GM23248 (cell line): ENCODE results near the gene CACFD1. TPM values are rescaled to one million over a fixed set of nuclear protein-coding genes. Genes with fewer than 3 reads are reported as not detected.
A peak's percentile ranks its signal among the peaks of the same experiment; 100 is the strongest.

Source experiments
- DNase-seq: peaks from one replicate; pipeline ENCODE4 v3.0.0-alpha.2; 2015
- H2AFZ ChIP-seq: fragments of 200-600 bp; sonication (generic); 2 replicates; pipeline ENCODE4 v1.6.1; 2016; ENCODE audit warnings: antibody characterized with exemption
- H3F3A ChIP-seq: fragments of 200-600 bp; sonication (generic); 2 replicates; pipeline ENCODE4 v1.6.1; 2016; ENCODE audit warnings: mild to moderate bottlenecking, antibody characterized with exemption, mixed run types; ENCODE audit not compliant: insufficient read depth
- H3K27ac ChIP-seq: fragments of 200-600 bp; sonication (generic); 2 replicates; pipeline ENCODE4 v1.5.1; 2016; ENCODE audit warnings: mild to moderate bottlenecking
- H3K27me3 ChIP-seq: fragments of 200-600 bp; sonication (generic); replicated peaks from 2 replicates; pipeline ENCODE4 v1.6.1; 2016; ENCODE audit warnings: mild to moderate bottlenecking; ENCODE audit not compliant: insufficient read depth
- H3K36me3 ChIP-seq: fragments of 200-600 bp; sonication (generic); 2 replicates; pipeline ENCODE4 v1.6.1; 2016; ENCODE audit warnings: low read depth, mild to moderate bottlenecking
- H3K4me1 ChIP-seq: fragments of 200-600 bp; sonication (generic); 2 replicates; pipeline ENCODE4 v1.6.1; 2016; ENCODE audit warnings: mild to moderate bottlenecking; ENCODE audit not compliant: insufficient read depth
- H3K4me2 ChIP-seq: fragments of 200-600 bp; sonication (generic); one replicate; pipeline ENCODE4 v1.6.1; 2016; ENCODE audit warnings: mild to moderate bottlenecking; ENCODE audit not compliant: unreplicated experiment
- H3K4me3 ChIP-seq: fragments of 200-600 bp; sonication (generic); 2 replicates; pipeline ENCODE4 v1.5.1; 2016; ENCODE audit warnings: mild to moderate bottlenecking
- H3K79me2 ChIP-seq: fragments of 200-600 bp; sonication (generic); 2 replicates; pipeline ENCODE4 v1.6.1; 2016; ENCODE audit warnings: mild to moderate bottlenecking; ENCODE audit not compliant: insufficient read depth
- H3K9ac ChIP-seq: fragments of 200-600 bp; sonication (generic); 2 replicates; pipeline ENCODE4 v1.6.1; 2016; ENCODE audit warnings: mild to moderate bottlenecking
- H3K9me2 ChIP-seq: fragments of 200-600 bp; sonication (generic); 2 replicates; pipeline ENCODE4 v1.6.1; 2016; ENCODE audit warnings: mixed run types, mild to moderate bottlenecking, moderate library complexity; ENCODE audit not compliant: insufficient read depth
- H3K9me3 ChIP-seq: fragments of 200-600 bp; sonication (generic); one replicate; pipeline ENCODE4 v1.6.1; 2017; ENCODE audit warnings: low read depth
- H4K20me1 ChIP-seq: fragments of 200-600 bp; sonication (generic); 2 replicates; pipeline ENCODE4 v1.6.0; 2016; ENCODE audit not compliant: insufficient read depth
- EZH2 ChIP-seq: fragments of 200-600 bp; sonication (generic); IDR thresholded peaks from 2 replicates; pipeline ENCODE4 v1.6.1; 2018; ENCODE audit warnings: antibody characterized with exemption, mild to moderate bottlenecking; ENCODE audit not compliant: insufficient read depth, poor library complexity, severe bottlenecking
- EZH2phosphoT487 ChIP-seq: fragments of 200-600 bp; sonication (generic); IDR thresholded peaks from 2 replicates; pipeline ENCODE4 v1.6.1; 2018; ENCODE audit warnings: antibody characterized with exemption, moderate library complexity, mild to moderate bottlenecking, low read depth; ENCODE audit not compliant: insufficient read depth
- WGBS, 2 experiments: methylation state at CpG; one replicate each; pipeline ENCODE4 v1.1.6; 2015 to 2017; ENCODE audit warnings: low lambda C conversion rate in 2 of 2, low coverage in 1 of 2; ENCODE audit errors: missing lambda C conversion rate in 2 of 2; 5-methylcytosine and 5-hydroxymethylcytosine counted together
- in situ Hi-C: fragments of 300-500 bp; cut with MboI; formaldehyde crosslinking; loops from 2 replicates; pipeline ENCODE4 v1.15.0; 2020
- polyA plus RNA-seq: library from polyadenylated mRNA; unstranded; fragments of >200 nt; fragmentation: Nextera tagmentation; extraction: Ambion mirVana; gene quantifications from 2 replicates; pipeline ENCODE4 v1.2.1, GENCODE V29; 2016
- total RNA-seq: library from RNA; depleted of rRNA; stranded (reverse); fragments of >200 nt; shearing (Covaris generic); gene quantifications from 2 replicates; pipeline ENCODE4 v1.2.3, GENCODE V29; 2014

Gene CACFD1
- total and polyA plus RNA-seq, 2 experiments from 2014 or later = 4.7 to 7.0 TPM

DNA sequence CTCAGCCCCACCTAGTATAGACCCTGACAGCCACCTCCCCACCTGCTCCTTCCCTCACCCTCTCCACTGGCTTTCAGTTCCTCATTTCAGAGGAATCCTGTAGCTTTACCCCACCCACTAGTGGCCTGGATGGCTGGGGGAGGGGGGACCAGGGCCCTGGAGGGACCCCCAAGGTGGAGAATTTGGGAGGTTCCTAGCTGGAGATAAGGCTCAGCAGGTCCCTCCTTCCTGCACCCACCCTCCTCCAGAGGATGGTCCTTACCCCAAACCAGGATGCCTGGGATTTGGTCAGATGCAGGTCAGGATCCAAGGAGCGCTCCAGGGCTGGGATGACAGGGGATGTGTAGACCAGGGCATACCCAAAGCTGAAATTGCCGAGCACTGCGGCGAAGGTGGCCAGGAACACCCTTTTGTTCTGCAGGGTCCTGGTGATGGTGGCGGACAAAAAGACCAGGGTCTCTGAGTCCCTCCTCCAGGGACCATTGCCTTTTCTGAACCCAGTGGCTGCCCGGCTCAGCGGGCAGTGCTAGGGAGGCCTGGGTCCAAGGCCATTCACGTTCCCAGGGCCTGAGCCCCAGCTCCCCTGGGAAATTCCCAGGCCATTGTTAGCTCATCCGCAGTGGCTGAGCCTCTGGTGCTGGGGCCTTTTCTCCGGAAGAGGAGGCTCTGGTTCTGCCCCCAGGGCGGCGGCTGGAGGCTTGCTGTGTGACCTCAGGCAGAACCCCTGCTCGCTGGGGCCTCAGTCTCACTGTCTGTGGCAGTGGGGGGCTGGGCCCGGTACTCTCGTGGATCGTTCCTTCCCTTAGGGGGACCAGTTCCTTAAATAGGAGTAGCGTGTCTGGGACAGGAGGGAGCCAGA lies 18.4 kb downstream of the CACFD1 start:
- Histone ChIP-seq H3K79me2 (no peaks in the 10 kb centered on the region), H3K4me3 (peak overlapping the region; percentile 75), H3K36me3 (no peaks in the 10 kb centered on the region), H2AFZ (peak overlapping the region; percentile 98), H3K9me2 (no peaks in the 10 kb centered on the region), H4K20me1 (no peaks in the 10 kb centered on the region), H3F3A (no peaks in the 10 kb centered on the region), H3K27ac (no peak overlapping the region), H3K27me3 (no peaks in the 10 kb centered on the region), H3K9me3 (no peaks in the 10 kb centered on the region), H3K4me1 (no peaks in the 10 kb centered on the region), H3K9ac (peak overlapping the region; percentile 77), H3K4me2 (peak overlapping the region; percentile 88)
- 39 to 41% methylated on average over 17 of the region's 17 CpGs for WGBS, 2 experiments
- in situ Hi-C loops = loop anchor here (25.0 kb wide), 1 partner anchor 441 kb away; the partner anchor contains the start of gene GTF3C5
- peak; percentile 59 for DNase-seq
- TF ChIP-seq EZH2phosphoT487 (no peak), EZH2 (no peak)

DNA sequence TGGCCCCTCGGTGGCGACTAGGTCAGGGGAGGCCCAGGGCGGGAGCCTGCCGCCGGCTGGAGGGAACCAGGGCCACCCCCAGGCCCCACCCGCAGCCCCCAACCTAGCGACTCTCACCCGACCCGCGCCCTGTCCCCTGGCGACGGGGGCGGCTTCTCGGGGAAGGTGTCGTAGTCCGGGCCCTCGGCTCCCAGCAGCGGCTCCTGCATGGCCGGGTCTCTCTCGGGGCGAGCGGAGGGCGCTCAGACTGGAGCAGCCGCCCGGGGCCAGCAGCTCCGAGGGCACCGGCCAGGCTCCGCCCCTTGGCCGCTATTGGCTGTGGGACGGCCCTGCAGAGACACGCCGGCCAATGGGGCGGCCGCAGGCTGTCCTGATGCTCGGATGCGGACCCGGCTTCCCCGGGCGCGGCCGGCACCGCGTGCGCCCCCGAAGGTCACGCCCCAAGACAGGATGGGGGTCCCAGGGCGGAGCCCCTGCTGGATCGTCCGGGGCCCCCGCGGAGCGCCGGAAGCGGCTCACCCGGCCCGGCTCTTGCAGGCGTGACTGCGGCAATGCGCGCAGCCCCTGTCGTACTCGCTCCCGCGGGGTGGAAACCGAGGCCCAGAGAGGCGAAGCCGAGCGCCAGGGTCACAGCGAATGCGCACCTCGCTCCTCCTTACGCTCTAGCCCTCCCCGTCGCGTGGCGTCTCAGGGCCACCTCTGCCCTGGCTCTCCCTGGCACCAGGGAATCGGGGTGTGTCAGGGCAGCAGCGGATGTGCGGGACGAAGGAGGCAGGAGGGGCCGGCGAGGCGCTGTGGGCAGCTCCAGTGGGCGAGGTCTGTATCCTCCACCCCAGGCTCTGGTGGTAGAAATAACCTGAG lies 19.3 kb downstream of the CACFD1 start, which contains the start of gene SLC2A6:
TSS of gene SLC2A6 (minus strand) at position 249 of the 861 bp plus-strand sequence. CDS start at position 209, 40 bp downstream.
- Histone ChIP-seq H3K4me2 (peak within 1 kb of the TSS; percentile 88), H3K9me2 (no peaks in the 10 kb centered on the region), H3K79me2 (no peaks in the 10 kb centered on the region), H4K20me1 (no peaks in the 10 kb centered on the region), H3K27ac (no peak within 1 kb of the TSS), H2AFZ (peak within 1 kb of the TSS; percentile 98), H3K4me3 (peak within 1 kb of the TSS; percentile 75), H3K27me3 (no peaks in the 10 kb centered on the region), H3K9me3 (no peaks in the 10 kb centered on the region), H3K4me1 (no peaks in the 10 kb centered on the region), H3F3A (no peaks in the 10 kb centered on the region), H3K36me3 (no peaks in the 10 kb centered on the region), H3K9ac (peak within 1 kb of the TSS; percentile 77)
- WGBS, 2 experiments = 1 to 2% methylated on average over 57 to 79 of the region's 84 CpGs
- in situ Hi-C loops = loop anchor here (25.0 kb wide), 1 partner anchor 442 kb away; the partner anchor contains the start of gene GTF3C5
- peak; percentile 93 for DNase-seq
- no peak for TF ChIP-seq EZH2phosphoT487

DNA sequence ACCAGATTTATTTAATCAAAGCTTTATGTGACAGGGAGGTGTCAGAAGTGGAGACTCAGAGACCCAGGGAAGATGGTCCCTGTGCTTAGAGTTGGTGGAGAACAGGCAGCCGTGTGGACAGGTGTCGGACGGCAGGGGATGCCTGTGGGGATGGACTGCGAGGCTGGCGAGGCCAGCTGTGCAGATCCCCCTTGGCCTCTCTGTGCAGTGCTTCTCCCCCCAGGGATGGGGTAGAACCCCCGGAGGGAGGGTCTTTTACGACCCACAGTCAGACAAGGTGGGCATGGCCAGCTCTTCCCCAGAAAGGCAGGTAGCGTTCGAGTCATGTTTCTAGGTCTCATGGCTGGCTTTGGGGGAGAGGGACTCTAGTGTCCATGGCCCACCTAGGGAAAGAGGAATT lies 23.8 kb downstream of the CACFD1 start:
- Histone ChIP-seq H3K27me3 (no peaks in the 10 kb centered on the region), H3K36me3 (no peaks in the 10 kb centered on the region), H3F3A (no peaks in the 10 kb centered on the region), H3K9me3 (no peaks in the 10 kb centered on the region), H3K4me1 (no peaks in the 10 kb centered on the region), H3K9ac (no peak overlapping the region), H3K4me3 (no peak overlapping the region), H3K27ac (no peak overlapping the region), H2AFZ (no peak overlapping the region), H4K20me1 (no peaks in the 10 kb centered on the region), H3K9me2 (no peaks in the 10 kb centered on the region), H3K79me2 (no peaks in the 10 kb centered on the region), H3K4me2 (no peak overlapping the region)
- WGBS, 2 experiments = 91 to 96% methylated on average over 8 to 9 of the region's 9 CpGs
- TF ChIP-seq EZH2 = no peak
- TF ChIP-seq EZH2phosphoT487 = no peak
- in situ Hi-C loops = loop anchor here (25.0 kb wide), 1 partner anchor 446 kb away; the partner anchor contains the start of gene GTF3C5
- DNase-seq = no peak

DNA sequence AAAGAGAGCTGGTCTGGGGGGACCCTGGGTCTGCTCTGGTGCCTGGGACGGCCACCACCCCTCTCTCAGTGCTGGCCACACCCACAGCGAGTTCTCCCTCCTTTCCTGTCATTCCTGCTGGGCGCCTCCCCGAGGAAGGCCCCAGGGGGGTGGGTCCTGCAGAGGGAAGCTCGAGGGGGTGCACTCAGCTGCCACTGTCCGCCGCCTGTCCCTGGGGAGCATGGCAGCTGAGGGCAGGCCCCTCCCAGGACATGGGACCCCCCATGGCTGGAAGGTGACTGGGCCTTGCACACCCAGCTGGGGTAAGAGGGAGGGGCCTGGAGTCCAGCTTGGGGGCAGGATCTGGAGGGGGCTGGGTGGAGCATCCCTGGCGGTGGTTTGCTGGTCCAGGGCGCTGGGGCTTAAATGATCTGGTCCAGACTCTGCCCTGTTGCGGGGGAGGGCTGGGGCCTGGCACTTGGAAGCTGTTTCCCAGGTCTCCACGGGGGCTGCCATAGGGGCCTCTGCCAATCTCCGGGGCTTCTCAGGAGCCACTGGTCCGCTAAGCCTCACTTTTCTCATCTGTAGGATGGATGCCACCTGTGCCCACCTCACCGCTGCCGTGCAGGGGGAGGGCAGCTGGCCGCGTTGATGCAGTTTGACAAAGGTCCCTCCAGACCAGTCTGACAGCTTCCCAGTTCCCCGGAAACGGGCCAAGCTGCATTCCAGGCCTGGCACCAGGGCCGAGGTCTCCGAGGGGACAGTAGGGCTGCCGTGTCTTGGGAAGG lies 25.1 kb downstream of the CACFD1 start:
- Histone ChIP-seq H3F3A (no peaks in the 10 kb centered on the region), H3K27me3 (peaks cover 2% of the 10 kb centered on the region; the same call in 1 of the 2 replicates), H3K27ac (no peak overlapping the region), H3K9ac (no peak overlapping the region), H3K79me2 (no peaks in the 10 kb centered on the region), H3K9me2 (no peaks in the 10 kb centered on the region), H3K4me3 (no peak overlapping the region), H3K9me3 (no peaks in the 10 kb centered on the region), H3K4me1 (no peaks in the 10 kb centered on the region), H3K36me3 (no peaks in the 10 kb centered on the region), H3K4me2 (no peak overlapping the region), H2AFZ (no peak overlapping the region), H4K20me1 (no peaks in the 10 kb centered on the region)
- 51 to 58% methylated on average over 21 to 22 of the region's 22 CpGs for WGBS, 2 experiments
- DNase-seq = no peak
- in situ Hi-C loops = loop anchor here (5.0 to 25.0 kb wide), 2 partner anchors 298 to 448 kb away; partner anchors contain the start of gene GTF3C5
- TF ChIP-seq EZH2 (no peak), EZH2phosphoT487 (no peak)
